GM19035 (cell line): Measurements from ENCODE around the gene PAF1.

Experiments used
- ATAC-seq: cut with Tn5 transposase; IDR thresholded peaks from one replicate; pipeline ENCODE4 v1.9.1; 2021; ENCODE audit not compliant: unreplicated experiment

PAF1 gene

GRCh38 chr19:39406656-39407409 is 15.9 kb upstream of the PAF1 start, which contains the start of gene ZFP36:
TSS of gene ZFP36 (plus strand) at chr19:39406847. CDS start at chr19:39406905, 58 bp downstream.
- ATAC-seq, result peak; percentile 21

- ATAC-seq, result no peak
Observed at GRCh38 chr19:39405958-39406655, 15.2 kb upstream of the PAF1 start.

DNA sequence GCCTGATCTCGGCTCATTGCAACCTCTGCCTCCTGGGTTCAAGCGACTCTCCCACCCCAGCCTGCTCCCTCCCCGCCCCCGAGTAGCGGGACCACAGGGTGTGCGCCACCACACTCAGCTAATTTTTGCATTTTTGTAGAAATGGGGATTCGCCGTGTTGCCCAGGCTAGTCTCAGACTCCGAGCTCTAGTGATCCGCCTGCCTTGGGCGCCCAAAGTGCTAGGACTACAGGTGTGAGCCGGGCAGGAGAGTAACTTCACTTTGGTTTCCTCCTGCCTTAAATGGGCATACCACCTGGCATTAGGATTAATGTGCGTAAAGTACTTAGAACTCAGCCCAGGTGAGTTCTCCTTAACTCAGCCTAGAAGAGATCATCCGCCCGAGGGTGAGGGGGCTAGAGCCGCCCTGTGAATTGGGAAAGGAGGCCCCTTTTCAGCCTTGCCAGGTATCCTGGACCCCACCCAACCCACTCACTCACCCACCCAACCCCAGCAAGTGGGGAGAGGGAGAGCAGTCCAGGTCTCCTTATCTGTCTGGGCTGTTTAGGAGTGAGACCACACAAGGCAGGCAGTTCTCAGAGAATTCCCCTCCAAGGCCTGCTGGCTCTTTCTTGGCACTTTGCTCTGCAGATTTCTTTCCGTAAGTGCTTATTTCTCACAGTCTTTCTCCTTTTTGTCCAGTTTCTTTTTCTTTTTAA is 14.5 kb upstream of the PAF1 start:
- no peak for ATAC-seq

DNA sequence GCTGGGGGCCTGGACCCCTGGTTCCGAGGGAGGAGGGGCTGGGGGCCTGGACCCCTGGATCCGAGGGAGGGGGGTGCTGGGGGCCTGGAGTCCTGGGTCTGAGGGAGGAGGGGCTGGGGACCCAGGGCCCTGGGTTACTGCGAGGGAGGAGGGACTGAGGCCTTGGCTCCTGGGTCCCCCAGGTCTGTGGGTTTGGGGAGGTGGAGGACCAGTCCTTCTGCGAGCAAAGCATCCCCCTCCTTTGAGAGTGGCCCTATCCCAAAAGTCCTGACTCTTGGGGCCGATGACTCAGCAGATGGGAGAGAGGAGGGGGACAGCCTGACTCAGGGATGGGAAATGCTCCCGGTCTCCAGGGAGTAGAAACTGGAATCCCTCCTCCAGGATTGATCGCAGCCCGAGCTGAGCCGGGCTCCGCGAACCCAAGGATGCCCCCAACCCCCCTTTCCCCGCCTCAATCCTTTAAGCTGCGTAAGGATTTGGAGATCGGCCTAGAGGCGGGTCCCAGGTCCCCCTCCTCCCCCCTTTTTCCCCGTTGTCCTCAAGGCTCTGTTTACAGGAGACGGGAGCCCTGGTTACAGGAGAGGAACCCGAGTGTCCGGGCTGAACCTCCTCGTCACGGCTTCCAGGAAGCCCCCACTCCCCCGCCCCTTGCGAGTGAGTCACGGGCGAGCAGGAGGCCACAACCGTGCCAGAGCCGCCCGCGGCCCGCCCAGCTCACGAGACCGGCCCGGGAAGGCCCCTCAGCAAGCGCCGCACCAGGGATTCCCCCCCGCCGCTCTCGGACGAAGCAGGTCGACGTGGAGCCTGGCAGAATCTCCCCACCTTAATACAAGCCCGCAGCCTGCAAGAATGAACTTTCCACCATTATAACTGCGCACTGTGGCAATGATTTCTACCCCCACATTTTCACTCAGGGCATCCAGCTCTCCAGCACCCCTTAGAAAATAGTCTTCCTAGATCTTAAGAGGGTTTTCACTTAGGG is 12.7 kb upstream of the PAF1 start:
- ATAC-seq, result peak; percentile 33

- ATAC-seq, result peak; percentile 34
Observed at GRCh38 chr19:39402346-39403300, 11.7 kb upstream of the PAF1 start.

- no peak for ATAC-seq
Observed at GRCh38 chr19:39401549-39402345, 10.8 kb upstream of the PAF1 start.

DNA sequence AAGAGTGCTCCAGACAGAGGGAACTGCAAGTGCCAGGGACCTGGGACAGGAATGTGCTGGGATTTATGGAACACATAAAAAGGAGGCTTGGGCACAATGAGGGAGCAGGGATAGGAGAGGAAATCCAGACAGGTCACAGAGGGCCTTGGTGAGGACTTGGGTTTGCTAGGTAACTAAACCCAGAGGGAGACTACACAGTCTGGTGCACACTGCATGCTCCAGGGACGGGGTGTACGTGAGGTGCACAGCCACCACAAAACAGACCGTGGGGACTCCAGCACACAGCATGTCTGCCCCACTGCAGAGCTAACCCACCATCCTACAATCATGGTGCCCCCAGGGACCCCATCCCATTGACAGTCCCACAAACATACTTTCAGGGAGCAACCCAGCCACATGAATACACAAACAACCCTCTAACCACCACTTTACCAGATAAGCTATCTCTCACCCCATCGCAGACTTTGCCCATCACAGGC is 10.2 kb upstream of the PAF1 start:
- no peak for ATAC-seq

DNA sequence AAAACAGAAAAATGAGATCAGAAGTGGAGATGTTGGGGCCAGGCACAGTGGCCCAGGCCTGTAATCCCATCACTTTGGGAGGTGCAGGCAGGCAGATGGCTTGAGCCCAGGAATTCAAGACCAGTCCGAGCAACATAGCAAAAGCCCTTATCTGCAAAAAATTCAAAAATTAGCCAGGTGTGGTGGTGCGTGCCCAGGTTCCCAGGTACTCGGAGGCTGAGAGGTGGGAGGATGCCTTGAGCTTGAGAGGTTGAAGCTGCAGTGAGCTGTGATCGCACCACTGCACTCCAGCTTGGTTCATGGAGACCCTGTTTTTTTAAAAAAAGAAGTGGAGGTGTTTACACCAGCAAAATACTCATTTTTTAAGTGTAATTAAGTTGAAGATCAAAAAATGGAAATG is 9.2 kb upstream of the PAF1 start:
- no peak for ATAC-seq

DNA sequence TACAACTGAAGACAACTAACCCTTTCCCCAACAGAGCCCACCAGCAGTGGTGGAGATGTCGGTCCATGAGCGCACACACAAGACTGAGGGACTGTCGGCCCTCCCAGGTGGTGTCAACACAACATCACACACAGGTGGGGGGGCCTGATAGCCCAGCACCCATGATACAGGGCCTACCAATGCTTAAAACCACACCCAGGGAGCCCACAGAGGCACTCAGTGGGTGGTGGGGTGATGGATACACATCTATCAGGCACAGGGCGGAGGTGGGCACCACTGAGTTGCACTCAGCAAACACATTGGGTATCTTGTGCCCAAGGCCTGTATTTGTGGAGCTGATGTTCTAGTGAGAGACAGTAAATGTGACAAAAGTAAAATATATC is 8.8 kb upstream of the PAF1 start:
- ATAC-seq, result no peak

- ATAC-seq, result no peak
Observed at GRCh38 chr19:39398297-39398864, 7.5 kb upstream of the PAF1 start.

- no peak for ATAC-seq
Observed at GRCh38 chr19:39397360-39398296, 6.7 kb upstream of the PAF1 start.

DNA sequence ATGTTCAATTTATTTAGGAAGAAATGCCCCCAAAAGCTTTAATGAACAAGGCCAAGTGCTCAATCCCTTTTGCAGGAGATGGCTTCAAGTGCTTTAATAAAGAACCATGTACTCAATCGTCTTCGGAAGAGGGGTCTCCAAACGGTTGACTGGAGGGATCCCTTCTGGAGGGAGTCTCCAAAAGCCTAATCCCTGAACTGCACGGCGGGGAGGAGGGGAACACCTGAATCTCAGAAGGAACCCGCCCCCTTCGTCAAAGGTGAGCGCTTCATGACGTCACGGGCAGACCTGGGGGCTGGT is 505 bp downstream of the PAF1 start:
- no peak for ATAC-seq

GRCh38 chr19:39389631-39390414 is 1.1 kb downstream of the PAF1 start:
- ATAC-seq, result no peak

GRCh38 chr19:39388657-39389056 is 2.2 kb downstream of the PAF1 start:
- no peak for ATAC-seq

DNA sequence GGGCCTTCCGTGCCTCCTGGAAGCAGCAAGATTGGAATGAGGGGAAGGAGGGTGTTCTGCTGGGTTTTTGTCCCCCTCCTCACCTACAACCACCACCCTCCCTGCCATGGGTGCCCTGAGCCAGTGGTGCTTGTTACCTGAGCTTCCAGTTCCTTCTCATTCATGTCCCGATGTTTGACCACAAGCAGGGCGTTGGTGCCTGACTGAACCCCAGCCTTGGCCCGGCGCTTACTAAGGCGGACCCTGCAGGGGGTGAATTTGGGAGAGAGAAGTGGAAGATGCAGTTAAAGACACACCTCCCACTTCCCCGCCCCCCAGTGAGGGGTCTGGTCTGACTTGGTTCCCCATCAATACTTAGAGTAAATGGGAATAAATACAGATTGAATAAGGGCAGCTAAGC is 4.3 kb downstream of the PAF1 start:
- no peak for ATAC-seq

DNA sequence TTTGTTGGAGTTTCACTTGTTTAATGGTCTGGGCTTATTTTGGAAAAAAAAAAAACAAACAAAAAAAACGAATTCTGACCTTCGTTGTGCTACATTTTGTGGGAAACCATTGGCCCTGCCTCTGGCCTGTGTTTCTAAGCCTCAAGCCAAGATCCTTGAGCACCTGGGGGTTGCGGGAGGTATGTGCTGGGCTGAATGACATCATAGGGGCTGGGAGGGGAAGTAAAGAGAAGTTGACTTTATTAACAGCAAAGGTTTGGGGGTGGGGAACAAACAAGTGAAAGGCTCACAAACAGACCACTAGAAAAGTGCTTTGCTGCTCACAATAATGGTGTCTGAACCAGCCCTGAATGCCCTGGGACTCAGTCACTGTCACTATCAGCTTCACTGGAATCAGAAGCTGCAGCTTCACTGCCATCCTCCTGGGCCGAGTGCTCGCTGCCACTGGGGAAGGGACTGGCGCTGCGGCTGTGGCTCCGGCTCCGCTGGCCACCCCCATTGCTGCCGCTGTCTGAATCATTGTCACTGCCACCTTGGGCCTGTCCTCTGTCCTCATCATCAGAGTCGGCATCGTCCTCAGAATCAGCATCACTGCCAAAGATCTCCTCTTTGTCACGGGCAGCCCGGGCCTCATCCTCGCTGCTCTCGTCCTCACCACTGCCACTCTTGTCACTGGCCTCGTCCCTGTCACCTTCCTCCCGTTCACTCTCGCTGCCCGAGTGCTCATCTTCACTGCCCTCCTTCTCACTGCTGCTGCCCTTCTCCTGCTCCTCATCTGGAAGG is 5.1 kb downstream of the PAF1 start:
- ATAC-seq, result no peak
